GM08714 (cell line): ENCODE results near the gene ZNF541.
"Not testable (repeated sequence)": the region's sequence is repeated elsewhere in the genome, so short reads cannot be mapped to it uniquely, and the experiment has no call there.

Source experiments
- H3K4me3 ChIP-seq: fragments of 200-500 bp; sonication (Bioruptor generic); 2 replicates; pipeline ENCODE4 v1.5.1; 2014; ENCODE audit warnings: mild to moderate bottlenecking, low read length, inconsistent platforms
- ZNF274 ChIP-seq: IDR thresholded peaks from 2 replicates; pipeline ENCODE4 v1.6.1; 2012; ENCODE audit warnings: mild to moderate bottlenecking, low read depth, low read length

Gene ZNF541

DNA sequence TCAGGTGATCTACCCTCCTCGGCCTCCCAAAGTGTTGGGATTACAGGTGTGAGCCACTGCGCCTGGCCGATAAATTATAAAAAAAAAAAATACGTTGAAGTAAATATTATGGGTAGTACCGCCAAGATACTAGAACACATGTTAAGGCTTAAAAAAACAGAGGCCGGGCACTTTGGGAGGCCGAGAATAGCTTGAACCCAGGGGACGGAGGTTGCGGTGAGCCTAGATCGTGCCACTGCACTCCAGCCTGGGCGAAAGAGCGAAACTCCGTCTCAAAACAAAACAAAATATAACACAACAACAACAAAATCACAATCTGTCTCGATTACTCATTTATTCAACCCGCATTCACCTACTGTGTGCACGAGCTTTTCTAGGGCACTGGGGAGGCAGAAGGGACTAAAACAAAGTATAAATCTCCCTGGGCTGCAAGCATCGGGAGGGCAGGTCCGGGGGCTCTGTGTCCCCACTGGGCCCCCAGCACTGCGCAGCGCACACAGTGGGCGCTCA lies 34.7 kb upstream of the ZNF541 start:
- no peak for TF ChIP-seq ZNF274
- H3K4me3 ChIP-seq: peak overlapping the region; percentile 93

DNA sequence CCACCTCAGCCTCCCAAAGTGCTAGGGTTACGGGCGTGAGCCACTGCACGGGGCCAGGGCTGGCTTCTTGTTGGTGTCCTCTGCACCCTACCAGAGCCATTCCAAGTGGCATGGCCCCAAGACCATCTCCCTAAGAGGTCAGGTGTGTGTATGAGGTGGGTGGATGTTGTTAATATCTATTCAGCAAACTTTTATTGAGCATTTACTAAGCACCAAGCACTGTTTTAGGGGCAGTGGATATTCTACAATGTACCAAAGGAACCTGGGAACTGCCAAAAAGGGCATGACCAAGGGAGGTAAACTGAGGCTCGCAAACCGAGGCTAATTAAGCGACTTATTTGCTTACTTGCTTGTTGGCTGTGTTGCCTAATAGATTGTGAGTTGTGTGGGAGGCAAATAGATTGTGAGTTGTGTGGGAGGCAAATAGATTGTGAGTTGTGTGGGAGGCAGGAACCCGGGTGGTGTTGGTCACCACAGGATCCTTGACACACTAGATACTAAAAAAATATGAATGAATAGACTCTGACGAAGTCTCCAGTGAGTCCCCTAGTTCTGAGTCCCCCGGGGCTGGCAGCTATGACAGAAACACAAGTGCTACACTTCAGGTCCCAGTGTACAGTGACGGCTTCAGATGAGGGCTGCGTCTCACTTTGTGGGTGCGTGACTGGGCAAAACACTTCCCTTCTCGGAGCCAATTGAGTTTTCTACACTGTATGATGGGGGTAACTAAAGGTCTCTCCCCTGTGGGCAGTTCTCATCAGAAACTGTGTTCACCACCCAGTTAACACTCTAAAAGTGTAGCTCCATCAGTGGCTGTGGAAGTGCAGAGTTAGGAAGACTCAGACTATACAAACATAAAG lies 31.0 kb upstream of the ZNF541 start:
- TF ChIP-seq ZNF274: no peak
- H3K4me3 ChIP-seq: no peak overlapping the region

GRCh38 chr19:47601180-47601904 lies 28.4 kb upstream of the ZNF541 start:
- no peak for TF ChIP-seq ZNF274
- peak overlapping the region; percentile 88; the same call in 1 of the 2 replicates for H3K4me3 ChIP-seq

DNA sequence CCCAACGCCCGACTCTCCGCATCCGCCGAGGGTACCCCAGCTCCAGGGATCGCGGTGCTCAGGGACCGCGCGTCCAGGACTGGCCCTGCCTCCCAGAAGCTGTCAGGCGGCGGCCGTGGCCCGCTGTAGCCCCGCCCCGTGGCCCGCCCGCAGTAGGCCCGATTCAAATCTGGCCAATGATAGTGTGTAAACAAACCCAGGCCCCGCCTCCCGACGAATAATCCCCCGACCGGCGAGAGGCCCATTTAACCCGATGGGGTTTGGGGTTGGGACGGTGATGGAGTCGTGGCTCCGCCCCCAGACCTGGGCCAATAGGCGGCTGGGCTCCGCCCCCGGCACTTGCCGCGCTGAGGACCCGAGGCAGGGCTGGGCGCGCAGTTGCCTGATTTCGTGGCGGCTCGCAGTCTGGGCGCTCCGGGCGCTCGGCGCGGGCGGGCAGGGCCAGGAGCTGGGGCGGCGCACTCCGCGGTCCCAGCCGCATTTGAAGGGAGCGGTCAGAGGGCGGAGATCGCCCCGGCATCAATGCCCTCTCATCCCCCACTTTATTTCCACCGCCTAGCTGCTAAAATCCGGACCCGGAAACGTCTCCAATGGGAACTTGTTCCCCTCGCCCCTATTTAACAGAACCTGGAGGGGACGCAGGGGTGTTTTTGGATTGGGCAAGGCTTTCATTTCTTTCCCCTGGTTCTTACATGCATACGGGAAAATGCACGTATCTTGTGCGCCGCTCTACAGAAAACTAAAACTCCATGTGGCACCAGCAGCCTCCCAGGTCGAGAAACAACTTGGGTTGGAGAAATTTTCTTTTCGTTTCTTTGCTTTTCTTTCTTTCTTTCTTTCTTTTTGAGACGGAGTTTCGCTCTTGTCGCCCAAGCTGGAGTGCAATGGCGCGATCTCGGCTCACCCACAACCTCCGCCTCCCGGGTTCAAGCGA lies 27.6 kb upstream of the ZNF541 start:
- H3K4me3 ChIP-seq: peak overlapping the region; percentile 88
- TF ChIP-seq ZNF274: no peak

- H3K4me3 ChIP-seq: peak overlapping the region; percentile 81
Observed at GRCh38 chr19:47599671-47600245, 26.8 kb upstream of the ZNF541 start.

DNA sequence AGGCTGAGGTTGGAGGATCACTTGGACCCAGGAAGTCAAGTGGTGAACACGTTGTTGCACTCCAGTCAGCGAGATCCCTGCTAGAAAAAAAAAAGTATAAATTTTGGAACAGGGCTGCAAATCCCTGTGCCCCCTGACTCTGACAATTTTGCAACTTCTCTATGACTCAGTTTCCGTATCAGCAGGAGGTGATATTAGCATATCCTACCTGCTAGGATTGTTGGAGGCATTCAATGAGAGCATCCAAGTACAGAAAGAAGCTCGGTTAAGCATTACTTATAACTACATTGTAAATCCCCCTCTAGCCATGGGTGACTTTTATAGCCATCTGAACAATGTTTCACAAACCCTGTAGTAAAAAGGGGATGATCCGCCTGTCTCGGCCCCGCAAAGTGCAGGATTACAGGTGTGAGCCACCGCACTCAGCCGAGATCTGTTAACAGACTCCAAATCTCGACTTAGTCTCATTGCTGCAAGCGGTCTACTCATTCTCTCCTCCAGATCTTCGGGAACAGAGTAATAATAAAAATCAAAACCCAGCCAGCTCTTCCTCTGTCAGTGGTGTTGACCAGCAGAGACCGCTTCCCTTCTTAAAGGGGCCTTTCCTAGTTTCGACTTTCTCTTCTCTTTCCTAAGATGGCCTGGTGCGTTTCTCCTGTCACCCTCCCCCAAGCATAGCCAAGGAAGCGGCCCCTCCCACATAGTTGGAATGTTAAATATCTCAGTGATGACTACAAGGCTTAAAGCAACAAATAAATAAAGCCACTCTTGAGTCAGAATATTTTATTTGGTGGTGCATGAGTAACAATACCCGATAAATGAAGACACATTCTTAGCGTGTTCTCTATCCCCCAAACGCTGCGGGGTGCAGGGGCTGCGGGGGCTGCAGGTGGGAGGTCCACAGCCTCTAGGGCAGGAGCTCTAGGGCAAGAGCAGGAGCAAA lies 25.7 kb upstream of the ZNF541 start:
- H3K4me3 ChIP-seq: peak overlapping the region; percentile 30; the same call in 1 of the 2 replicates
- no peak for TF ChIP-seq ZNF274

DNA sequence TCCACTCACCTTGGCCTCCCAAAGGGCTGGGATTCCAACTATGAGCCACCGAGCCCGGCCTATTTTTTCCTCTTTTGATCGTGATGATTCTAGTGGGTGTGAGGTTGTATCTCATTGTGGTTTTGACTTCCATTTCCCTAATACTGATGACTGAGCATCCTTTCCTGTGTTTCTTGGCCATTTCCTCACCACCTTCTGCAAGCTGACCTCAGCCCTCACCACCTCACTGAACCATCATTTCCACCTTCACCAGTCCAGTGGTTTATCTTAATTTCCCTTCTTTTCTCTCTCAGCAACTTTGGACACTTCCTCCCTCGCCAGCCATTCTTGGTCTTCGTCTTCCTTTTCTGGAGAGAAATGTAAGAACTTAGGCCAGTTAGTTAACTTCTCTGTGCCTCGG lies 23.0 kb upstream of the ZNF541 start:
- no peak for TF ChIP-seq ZNF274
- no peak overlapping the region for H3K4me3 ChIP-seq

GRCh38 chr19:47593860-47594259 lies 20.9 kb upstream of the ZNF541 start:
- H3K4me3 ChIP-seq: no peak overlapping the region
- TF ChIP-seq ZNF274: no peak

DNA sequence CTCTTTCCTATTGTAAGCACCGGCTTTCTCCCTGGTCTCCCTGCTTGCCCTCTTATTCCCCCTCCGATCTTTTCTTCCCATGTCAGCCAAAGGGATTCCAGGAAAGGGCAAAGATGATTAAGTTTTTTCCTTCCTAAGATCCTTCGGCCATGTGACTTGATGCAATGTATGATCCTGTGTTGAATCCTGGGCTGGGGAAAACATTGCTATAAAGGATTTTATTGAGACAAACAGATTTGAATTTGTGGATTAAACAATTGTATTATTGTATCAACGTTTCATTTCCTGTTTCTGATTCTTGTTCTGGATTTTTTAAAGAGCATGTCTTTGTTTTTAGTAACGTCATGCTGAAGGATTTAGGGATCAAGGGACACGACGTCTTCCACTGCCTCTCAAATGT lies 16.9 kb upstream of the ZNF541 start:
- no peak overlapping the region for H3K4me3 ChIP-seq
- TF ChIP-seq ZNF274: no peak

DNA sequence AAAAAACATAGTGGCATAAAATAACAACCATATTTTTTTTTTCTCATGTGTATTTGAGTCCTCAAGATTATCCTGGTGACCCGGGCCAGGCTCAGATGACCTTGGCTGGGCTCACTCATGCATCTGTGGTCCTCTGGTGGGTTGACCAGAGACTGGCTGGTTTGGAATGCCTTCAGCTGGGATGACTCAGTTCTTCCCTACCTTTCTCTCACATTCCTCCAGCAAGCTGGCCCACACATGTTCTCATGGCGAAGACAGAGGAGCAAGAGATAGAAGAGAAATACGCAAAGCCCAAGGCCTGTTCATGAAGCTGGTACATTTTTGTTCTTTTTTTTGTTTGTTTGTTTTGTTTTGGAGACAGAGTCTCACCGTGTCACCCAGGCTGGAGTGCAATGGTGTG lies 14.3 kb upstream of the ZNF541 start:
- no peak overlapping the region for H3K4me3 ChIP-seq
- TF ChIP-seq ZNF274: no peak

DNA sequence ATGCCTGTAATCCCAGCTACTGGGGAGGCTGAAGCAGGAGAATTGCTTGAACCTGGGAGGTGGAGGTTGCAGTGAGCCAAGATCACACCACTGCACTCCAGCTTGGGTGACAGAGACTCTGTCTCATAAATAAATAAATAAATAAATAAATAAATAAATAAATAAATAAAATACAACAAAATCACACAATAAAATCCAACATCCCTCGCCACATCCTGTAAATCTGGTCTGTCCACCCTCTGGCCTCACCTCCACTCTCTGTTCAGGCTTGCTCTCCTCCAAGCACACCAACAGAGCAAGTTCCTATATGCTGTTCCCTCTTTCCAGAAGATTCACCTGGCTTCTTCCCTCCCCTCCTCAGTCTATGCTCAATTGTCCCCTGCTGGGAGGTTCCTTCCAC lies 10.2 kb upstream of the ZNF541 start:
- not testable (repeated sequence) for H3K4me3 ChIP-seq

DNA sequence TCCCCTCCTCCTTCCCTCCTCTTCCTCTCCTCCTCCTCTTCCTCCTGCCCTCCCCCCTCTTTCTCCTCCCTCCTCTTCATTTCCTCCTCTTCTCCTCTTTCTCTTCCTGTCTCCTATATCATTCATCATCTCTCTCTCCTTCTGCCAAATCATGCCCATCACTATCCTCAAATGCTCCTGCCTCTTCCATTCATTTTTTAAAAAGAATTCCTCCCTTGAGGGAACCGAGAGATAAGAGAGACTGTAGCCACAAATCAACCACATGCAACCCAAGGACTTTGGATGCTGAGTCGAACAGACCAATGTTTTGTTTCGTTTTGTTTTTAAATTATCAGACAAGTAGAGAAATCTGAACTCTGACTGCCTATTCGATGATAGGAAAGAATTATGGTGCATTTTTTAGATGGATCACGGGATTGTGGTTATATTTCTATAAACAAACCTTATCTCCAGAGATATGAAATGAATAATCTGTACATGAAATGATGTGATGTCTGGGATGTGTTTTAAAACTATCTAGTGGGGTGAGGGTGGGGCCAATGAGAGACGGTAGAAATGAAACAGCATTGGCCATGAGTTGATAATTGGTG lies 9.5 kb upstream of the ZNF541 start:
- TF ChIP-seq ZNF274: no peak
- H3K4me3 ChIP-seq: no peak overlapping the region
